ENCODE results near the gene GALR3.

- TF ChIP-seq FOXA1 (IDR thresholded peaks at IDR 0.05) (no peak), FOXK2 (IDR thresholded peaks at IDR 0.05) (no peak), SUZ12 (IDR thresholded peaks at IDR 0.05) (no peak), BHLHE40 (IDR thresholded peaks at IDR 0.05; ENCODE audit: borderline replicate concordance) (no peak), LEF1 (IDR thresholded peaks at IDR 0.05; ENCODE audit: borderline replicate concordance) (no peak), ZNF384 (IDR thresholded peaks at IDR 0.05) (no peak), HDGF (IDR thresholded peaks at IDR 0.05; ENCODE audit: borderline replicate concordance) (no peak), ARNT (IDR thresholded peaks at IDR 0.05) (no peak), FOXM1 (IDR thresholded peaks at IDR 0.05; ENCODE audit: borderline replicate concordance) (no peak), SP1 (IDR thresholded peaks at IDR 0.05) (no peak), TARDBP (IDR thresholded peaks at IDR 0.05) (no peak), ELF4 (IDR thresholded peaks at IDR 0.05) (no peak)
Measured at GRCh38 chr22:37809672-37810333, 13.4 kb upstream of the GALR3 start.

Measured in HEK293T (cell line).